Measurements from ENCODE around the gene SUSD1. TPM values are rescaled to one million over a fixed set of nuclear protein-coding genes. Genes with fewer than 3 reads are reported as not detected.

SUSD1 gene
- total RNA-seq, 1 donor from 2014 or later: 41.1 TPM

- TF ChIP-seq, protein P1, sequence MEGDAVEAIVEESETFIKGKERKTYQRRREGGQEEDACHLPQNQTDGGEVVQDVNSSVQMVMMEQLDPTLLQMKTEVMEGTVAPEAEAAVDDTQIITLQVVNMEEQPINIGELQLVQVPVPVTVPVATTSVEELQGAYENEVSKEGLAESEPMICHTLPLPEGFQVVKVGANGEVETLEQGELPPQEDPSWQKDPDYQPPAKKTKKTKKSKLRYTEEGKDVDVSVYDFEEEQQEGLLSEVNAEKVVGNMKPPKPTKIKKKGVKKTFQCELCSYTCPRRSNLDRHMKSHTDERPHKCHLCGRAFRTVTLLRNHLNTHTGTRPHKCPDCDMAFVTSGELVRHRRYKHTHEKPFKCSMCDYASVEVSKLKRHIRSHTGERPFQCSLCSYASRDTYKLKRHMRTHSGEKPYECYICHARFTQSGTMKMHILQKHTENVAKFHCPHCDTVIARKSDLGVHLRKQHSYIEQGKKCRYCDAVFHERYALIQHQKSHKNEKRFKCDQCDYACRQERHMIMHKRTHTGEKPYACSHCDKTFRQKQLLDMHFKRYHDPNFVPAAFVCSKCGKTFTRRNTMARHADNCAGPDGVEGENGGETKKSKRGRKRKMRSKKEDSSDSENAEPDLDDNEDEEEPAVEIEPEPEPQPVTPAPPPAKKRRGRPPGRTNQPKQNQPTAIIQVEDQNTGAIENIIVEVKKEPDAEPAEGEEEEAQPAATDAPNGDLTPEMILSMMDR (IDR thresholded peaks at IDR 0.05; ENCODE audit: unreplicated experiment): no peak
- Mint-ChIP-seq H3K27ac (peak overlapping the region; percentile 91), H3K4me3 (ENCODE audit: low read depth) (peak overlapping the region; percentile 28), H3K27me3 (no peaks in the 10 kb centered on the region), H3K36me3 (ENCODE audit: insufficient read depth) (no peaks in the 10 kb centered on the region), H3K9me3 (ENCODE audit: low read depth) (peaks cover 4% of the 10 kb centered on the region), H3K4me1 (ENCODE audit: low read depth) (peaks cover 23% of the 10 kb centered on the region)
- DNase-seq (ENCODE audit: low spot score, unreplicated experiment): no peak
Observed at GRCh38 chr9:112020680-112021596, 154.2 kb downstream of the SUSD1 start.

GRCh38 chr9:112017878-112018277, 157.2 kb downstream of the SUSD1 start:
- no peaks in the 10 kb centered on the region for H3K27me3 Mint-ChIP-seq
- peaks cover 12% of the 10 kb centered on the region for H3K4me1 Mint-ChIP-seq (ENCODE audit: low read depth)
- H3K36me3 Mint-ChIP-seq (ENCODE audit: insufficient read depth): no peaks in the 10 kb centered on the region
- H3K9me3 Mint-ChIP-seq (ENCODE audit: low read depth): no peaks in the 10 kb centered on the region
- no peak overlapping the region for H3K27ac Mint-ChIP-seq
- no peak overlapping the region for H3K4me3 Mint-ChIP-seq (ENCODE audit: low read depth)
- TF ChIP-seq, protein P1 (IDR thresholded peaks at IDR 0.05; ENCODE audit: unreplicated experiment): no peak
- DNase-seq (ENCODE audit: low spot score, unreplicated experiment): no peak

GRCh38 chr9:112015736-112016135, 159.4 kb downstream of the SUSD1 start:
- H3K4me3 Mint-ChIP-seq (ENCODE audit: low read depth): no peak overlapping the region
- no peaks in the 10 kb centered on the region for H3K36me3 Mint-ChIP-seq (ENCODE audit: insufficient read depth)
- peaks cover 2% of the 10 kb centered on the region for H3K4me1 Mint-ChIP-seq (ENCODE audit: low read depth)
- TF ChIP-seq, protein P1 (IDR thresholded peaks at IDR 0.05; ENCODE audit: unreplicated experiment): no peak
- no peak for DNase-seq (ENCODE audit: low spot score, unreplicated experiment)
- no peaks in the 10 kb centered on the region for H3K9me3 Mint-ChIP-seq (ENCODE audit: low read depth)
- H3K27ac Mint-ChIP-seq: no peak overlapping the region
- no peaks in the 10 kb centered on the region for H3K27me3 Mint-ChIP-seq

- Mint-ChIP-seq H3K36me3 (ENCODE audit: insufficient read depth) (no peaks in the 10 kb centered on the region), H3K4me1 (ENCODE audit: low read depth) (no peaks in the 10 kb centered on the region), H3K4me3 (ENCODE audit: low read depth) (no peak overlapping the region), H3K9me3 (ENCODE audit: low read depth) (no peaks in the 10 kb centered on the region), H3K27ac (no peak overlapping the region), H3K27me3 (no peaks in the 10 kb centered on the region)
- TF ChIP-seq, protein P1 (IDR thresholded peaks at IDR 0.05; ENCODE audit: unreplicated experiment): no peak
- no peak for DNase-seq (ENCODE audit: low spot score, unreplicated experiment)
Observed at GRCh38 chr9:112015149-112015548, 159.9 kb downstream of the SUSD1 start.

DNA sequence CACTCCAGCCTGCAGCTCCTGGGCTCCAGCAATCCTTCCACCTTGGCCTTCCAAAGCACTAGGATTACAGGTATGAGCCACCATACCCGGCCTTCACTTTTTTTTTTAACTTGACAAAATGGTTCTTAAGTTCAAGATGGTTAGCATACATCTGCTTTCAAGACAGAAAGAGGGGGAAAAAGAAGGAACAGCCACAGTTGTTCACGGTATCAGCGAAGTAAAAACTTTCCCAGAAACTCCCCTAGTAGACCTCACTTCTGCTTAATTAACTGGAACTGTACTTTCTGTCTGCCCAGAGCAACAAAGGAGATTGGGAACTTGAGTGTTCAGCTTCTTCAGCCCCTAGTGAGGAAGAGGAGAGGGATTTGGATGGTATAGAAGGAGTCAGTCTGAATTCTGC, 161.8 kb downstream of the SUSD1 start:
- Mint-ChIP-seq H3K9me3 (ENCODE audit: low read depth) (no peaks in the 10 kb centered on the region), H3K4me3 (ENCODE audit: low read depth) (no peak overlapping the region), H3K4me1 (ENCODE audit: low read depth) (no peaks in the 10 kb centered on the region), H3K27ac (no peak overlapping the region), H3K27me3 (no peaks in the 10 kb centered on the region), H3K36me3 (ENCODE audit: insufficient read depth) (no peaks in the 10 kb centered on the region)
- DNase-seq (ENCODE audit: low spot score, unreplicated experiment): no peak
- TF ChIP-seq, protein P1 (IDR thresholded peaks at IDR 0.05; ENCODE audit: unreplicated experiment): no peak

Data from progenitor cell of endocrine pancreas (in vitro differentiated cells).